Measurements from ENCODE around the gene MDFIC.

Gene MDFIC

GRCh38 chr7:114989531-114989930 lies 67.6 kb downstream of the MDFIC start:
- DNase-seq (ENCODE audit: low read depth) = no peak

- DNase-seq (ENCODE audit: low read depth) = no peak
Observed at GRCh38 chr7:114997487-114998404, 75.9 kb downstream of the MDFIC start.

DNA sequence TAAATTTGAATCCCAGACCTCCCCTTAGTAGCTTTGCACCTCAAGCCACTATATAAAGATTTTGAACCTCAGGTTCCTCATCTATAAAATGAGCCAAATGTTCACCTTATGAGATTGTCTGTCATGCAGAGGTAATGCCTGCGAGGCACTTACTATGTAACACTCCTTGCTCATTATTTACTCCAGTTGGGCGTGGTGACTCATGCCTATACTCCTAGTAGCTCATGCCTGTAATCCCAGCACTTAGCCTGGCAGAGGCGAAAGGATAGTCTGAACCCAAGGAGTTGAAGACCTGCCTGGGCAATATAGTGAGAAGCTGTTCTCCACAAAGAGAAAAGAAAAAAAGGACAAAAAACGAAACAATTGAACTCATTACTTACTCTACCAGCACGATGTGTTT lies 82.2 kb downstream of the MDFIC start:
- no peak for DNase-seq (ENCODE audit: low read depth)

DNA sequence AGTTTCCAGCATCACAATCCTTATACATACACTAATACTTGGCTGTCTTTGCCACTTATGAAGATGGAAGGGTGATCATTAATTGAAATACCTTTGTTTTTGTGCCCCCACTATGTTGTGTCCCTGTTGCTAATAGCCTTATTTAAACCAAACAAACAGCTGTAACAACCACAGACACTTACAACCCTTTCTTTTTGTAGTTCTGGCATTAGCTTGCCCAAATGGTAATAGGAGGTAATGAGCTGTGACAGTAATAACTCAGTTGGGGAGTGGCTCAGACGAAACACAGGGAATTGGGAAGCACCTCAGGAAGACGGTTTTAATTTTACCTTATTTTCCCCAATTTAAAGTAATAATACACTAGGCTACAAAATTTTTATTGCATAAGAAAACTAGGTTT lies 83.4 kb downstream of the MDFIC start:
- DNase-seq (ENCODE audit: low read depth) = no peak

DNA sequence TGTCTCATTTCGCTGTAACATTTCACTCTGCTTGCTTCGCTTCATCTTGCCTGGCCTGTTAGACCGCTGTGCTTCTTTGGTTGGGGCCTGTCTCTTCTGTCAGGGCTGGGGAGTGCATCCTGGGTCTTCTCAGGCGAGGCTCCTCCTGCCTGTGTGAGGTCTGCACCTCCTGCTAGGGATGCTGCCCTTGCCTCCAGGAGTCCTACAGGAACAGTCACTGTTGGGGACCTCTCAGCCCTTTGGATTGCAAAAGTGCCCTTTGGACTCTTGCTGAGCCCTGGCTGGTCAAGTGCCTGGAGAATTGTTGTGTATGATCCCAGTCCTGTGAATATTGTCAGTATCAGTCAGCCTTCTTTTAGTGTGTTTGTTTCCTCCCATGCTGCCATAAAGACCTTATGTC lies 84.1 kb downstream of the MDFIC start:
- DNase-seq (ENCODE audit: low read depth) = no peak

DNA sequence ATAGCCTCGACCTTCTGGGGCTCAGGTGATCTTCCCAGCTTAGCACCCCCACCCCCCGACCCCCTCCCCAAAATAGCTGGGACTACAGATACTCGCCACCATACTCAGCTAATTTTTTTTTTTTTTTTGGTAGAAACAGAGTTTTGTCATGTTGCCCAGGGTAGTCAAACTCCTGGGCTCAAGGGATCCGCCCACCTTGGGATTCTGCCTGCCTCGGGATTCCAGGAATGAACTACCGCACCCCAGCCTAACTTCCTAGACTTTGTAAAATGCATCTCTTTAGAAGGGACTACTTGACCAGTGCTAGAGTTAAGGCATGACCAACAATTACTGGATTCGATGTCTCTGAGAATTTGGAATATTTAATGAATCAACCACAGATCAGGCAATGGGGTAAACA lies 85.9 kb downstream of the MDFIC start:
- DNase-seq (ENCODE audit: low read depth) = no peak

DNA sequence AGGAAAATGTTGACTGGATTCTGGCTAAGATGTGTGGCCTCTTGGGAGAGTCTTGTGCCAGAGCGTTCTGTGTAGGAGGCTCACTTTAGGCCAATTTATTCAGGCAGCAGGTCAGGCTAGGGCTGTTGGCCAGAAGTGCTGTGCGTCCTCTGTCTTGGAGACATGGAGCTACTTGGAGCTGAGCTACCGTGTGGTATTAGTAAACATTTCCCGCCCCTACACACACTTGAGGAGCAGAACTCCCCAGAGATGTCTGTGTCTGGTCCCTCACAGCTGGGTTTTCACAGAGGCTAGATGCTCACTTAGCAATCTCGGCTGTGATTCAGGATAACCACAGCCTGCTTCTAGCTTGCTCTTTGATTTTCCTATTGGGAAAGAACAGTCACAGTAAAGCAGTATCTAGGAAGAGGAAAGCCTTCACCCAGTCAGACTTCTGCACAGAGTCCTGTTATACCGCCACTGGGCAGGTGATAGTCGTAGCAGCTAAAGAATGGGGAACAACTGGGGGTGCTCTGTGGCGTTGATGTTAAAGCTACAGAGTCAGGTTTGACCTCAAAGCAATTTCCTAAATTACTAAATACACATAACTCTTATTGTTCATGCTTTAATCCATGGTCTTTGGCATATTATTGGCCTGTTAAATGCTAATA lies 86.7 kb downstream of the MDFIC start:
- DNase-seq (ENCODE audit: low read depth) = no peak

DNA sequence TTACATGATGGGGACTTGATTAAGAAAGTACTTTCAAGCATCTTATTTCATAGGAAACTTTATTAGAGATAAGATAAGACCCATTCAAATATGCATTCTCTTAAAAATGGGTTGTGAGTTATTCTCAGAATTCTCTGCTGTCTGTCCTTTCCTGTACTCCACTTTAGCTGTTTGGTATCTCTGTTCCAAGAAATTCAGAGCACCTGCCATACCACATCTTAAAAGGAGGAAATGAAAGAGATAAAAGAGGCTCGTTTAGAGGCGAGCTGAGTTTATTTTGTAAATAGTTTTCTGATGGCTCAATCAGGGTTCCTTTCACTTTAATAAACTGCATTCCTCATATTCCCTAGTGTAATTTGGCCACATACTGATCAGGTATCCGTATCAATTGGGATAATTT lies 87.2 kb downstream of the MDFIC start:
- DNase-seq (ENCODE audit: low read depth) = no peak

GRCh38 chr7:115009736-115010440 lies 88.0 kb downstream of the MDFIC start:
- no peak for DNase-seq (ENCODE audit: low read depth)

DNA sequence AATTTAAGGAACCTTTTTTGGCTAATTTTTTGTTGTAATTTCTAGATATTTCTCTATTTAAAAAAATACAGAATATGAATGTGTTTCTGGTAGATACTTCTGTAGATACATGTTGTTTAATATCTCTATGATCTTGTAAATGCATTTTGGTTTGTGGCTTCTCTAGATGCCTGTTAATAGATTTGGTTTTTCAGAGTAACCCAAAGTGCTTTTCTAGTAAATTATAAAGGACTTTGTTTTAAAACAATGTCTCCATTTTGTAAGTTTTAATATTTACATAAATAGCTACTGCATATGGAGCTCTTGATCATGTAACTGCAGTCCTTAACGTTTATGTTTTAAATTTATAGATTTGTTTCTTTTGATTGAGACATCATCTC lies 88.5 kb downstream of the MDFIC start:
- DNase-seq (ENCODE audit: low read depth) = no peak

DNA sequence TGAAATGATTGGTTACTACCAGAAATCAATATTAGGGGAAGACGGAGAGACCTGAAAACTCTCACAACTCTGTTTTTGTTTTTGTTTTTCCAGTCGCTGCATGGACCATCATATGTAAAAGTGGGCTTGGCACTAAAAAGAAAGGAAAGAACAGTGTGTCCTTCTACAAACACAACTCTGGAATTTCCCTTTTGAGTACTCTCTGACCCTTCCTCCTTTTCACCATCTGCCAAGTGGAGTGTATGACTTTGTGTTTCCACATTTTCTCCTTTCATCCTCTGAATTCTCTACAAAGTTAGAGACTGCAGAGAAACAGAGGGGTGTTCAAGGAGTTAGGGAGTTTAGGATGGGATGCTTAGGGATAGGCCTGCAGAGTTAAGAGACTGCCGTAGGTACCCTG lies 92.0 kb downstream of the MDFIC start:
- no peak for DNase-seq (ENCODE audit: low read depth)

- DNase-seq (ENCODE audit: low read depth) = no peak
Observed at GRCh38 chr7:115014794-115015193, 92.9 kb downstream of the MDFIC start.

GRCh38 chr7:115015619-115016018 lies 93.7 kb downstream of the MDFIC start:
- DNase-seq (ENCODE audit: low read depth) = no peak

GRCh38 chr7:115019882-115020605 lies 98.2 kb downstream of the MDFIC start:
- no peak for DNase-seq (ENCODE audit: low read depth)

- no peak for DNase-seq (ENCODE audit: low read depth)
Observed at GRCh38 chr7:115023219-115023618, 101.3 kb downstream of the MDFIC start.

GRCh38 chr7:115024276-115024675 lies 102.4 kb downstream of the MDFIC start:
- no peak for DNase-seq (ENCODE audit: low read depth)

DNA sequence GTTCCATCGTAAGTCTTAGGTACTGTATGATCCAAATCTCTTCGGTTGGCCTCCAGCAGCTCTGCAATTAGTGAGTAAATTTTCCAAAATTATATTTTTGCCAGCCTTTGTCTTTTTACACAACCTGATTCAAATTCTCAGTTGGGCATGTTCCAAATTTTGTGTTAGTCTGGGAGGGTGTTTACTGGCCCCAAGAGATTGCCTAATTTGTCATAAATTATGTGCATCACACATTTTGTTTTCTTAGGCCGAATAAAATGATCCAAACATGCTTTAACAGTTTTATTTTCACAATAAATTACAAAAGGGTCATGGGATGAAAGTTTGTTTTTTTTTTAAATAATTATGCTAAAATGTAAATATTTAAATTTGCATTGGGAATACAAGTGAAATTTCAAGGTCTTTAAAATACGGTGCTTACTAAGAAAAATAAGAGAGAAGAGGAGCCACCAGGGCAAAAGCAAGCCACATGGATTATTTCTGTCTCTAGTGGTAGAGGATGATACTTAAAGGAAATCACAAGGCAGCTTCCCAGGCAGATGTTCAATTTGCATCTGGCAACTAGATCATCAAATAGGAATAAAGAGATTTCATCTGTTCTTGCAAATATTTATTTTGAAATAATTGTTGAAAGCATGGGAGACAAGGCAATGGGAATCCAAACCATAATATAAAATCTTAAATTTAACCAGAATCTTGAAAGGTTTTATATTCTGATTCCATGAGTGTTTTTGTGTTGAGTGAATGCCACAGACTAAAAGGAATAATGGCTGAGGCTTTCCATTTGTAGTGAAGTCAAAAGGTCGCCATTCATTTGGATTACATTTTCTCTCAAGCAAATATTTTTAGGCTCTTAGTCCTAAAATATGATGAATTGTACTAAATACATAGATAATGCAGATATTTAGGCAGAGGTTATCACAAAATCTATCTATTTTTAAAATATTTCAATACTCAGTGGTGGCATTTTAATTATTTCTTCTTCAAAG lies 111.1 kb downstream of the MDFIC start:
- DNase-seq (ENCODE audit: low read depth) = no peak

GRCh38 chr7:115033917-115034459 lies 112.1 kb downstream of the MDFIC start:
- no peak for DNase-seq (ENCODE audit: low read depth)

DNA sequence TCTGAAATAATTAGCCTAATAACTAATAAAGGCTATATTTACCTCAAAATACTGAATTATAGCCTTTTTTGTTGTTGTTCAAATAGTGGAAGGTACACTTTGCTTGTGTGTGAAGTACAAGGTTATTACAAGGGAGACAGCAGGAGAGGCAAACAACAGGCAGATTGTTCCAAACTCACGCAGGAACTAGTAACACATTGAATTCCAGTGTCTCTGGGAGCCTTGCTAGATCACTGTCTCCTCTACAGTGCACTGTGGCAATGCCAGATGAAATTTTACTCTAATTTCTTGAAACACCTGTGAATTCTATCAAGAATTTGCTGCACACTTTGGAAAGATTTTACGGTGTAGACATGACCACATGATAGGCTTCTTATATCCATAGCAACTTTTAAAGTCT lies 112.6 kb downstream of the MDFIC start:
- no peak for DNase-seq (ENCODE audit: low read depth)

DNA sequence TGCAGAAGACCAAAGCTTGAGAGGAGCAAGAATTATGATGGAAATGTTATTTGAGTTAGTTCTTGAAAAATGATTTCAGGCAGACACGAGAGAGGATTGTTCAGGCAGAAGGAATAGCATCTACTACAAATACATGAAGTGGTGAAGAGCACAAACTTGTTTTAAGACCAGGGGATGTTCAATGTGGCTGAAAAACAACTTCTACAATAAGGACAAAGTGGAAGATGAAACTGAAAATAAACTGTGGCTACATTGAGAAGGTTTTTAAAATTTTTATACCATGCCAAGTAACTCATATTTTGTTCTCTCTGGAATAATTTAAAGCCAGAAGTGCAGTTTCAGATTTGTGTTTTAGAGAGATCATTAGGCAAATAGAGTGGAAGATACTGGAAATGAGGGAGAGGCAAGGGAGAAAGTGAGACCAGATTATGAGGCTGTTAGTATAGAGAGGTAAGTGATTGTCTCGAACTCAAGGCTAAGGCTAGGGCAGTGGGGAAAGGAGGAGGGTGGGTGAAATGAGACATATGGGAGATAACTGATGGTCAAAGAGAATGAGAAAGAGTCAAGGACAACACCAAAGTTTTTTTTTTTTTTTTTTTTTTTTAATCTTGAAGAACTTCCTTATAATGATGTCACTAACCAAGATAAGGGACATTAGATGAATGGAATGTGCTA lies 115.4 kb downstream of the MDFIC start:
- no peak for DNase-seq (ENCODE audit: low read depth)

Data from activated T-cell treated with anti-CD3 and anti-CD28 coated beads for 48 hours (primary cell).